ENCODE results near the gene GABRA5. TPM values are rescaled to one million over a fixed set of nuclear protein-coding genes. Genes with fewer than 3 reads are reported as not detected.

The GABRA5 gene
- total and polyA plus RNA-seq, 12 donors, result 0.17 TPM; not detected in 11

- ATAC-seq, result no peak
- no peak for DNase-seq
- Histone ChIP-seq H3K27ac (no peak within 1 kb of the TSS), H3K4me1 (no peaks in the 10 kb centered on the region), H3K36me3 (no peaks in the 10 kb centered on the region), H3K4me3 (peak within 1 kb of the TSS in 1 of 10 donors; percentile 15), H3K27me3 (peaks cover 0 to 65% (median 54%) of the 10 kb centered on the region in 7 donors), H3K9me3 (no peaks in the 10 kb centered on the region)
- WGBS, 2 donors, result 2% methylated on average over 33 of the region's 33 CpGs
- intact Hi-C loops (cut with DNase I), result loop anchor here in 1 of 10 donors (10.0 kb wide), 1 partner anchor 394 kb away; no protein-coding TSS in a partner anchor
- TF ChIP-seq, protein P1, sequence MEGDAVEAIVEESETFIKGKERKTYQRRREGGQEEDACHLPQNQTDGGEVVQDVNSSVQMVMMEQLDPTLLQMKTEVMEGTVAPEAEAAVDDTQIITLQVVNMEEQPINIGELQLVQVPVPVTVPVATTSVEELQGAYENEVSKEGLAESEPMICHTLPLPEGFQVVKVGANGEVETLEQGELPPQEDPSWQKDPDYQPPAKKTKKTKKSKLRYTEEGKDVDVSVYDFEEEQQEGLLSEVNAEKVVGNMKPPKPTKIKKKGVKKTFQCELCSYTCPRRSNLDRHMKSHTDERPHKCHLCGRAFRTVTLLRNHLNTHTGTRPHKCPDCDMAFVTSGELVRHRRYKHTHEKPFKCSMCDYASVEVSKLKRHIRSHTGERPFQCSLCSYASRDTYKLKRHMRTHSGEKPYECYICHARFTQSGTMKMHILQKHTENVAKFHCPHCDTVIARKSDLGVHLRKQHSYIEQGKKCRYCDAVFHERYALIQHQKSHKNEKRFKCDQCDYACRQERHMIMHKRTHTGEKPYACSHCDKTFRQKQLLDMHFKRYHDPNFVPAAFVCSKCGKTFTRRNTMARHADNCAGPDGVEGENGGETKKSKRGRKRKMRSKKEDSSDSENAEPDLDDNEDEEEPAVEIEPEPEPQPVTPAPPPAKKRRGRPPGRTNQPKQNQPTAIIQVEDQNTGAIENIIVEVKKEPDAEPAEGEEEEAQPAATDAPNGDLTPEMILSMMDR (IDR thresholded peaks at IDR 0.05), result no peak
Observed at GRCh38 chr15:26970712-26971210, 103.9 kb downstream of the GABRA5 start, which contains the start of gene GABRG3. Gene GABRG3, plus strand, starts transcription at chr15:26971181.

DNA sequence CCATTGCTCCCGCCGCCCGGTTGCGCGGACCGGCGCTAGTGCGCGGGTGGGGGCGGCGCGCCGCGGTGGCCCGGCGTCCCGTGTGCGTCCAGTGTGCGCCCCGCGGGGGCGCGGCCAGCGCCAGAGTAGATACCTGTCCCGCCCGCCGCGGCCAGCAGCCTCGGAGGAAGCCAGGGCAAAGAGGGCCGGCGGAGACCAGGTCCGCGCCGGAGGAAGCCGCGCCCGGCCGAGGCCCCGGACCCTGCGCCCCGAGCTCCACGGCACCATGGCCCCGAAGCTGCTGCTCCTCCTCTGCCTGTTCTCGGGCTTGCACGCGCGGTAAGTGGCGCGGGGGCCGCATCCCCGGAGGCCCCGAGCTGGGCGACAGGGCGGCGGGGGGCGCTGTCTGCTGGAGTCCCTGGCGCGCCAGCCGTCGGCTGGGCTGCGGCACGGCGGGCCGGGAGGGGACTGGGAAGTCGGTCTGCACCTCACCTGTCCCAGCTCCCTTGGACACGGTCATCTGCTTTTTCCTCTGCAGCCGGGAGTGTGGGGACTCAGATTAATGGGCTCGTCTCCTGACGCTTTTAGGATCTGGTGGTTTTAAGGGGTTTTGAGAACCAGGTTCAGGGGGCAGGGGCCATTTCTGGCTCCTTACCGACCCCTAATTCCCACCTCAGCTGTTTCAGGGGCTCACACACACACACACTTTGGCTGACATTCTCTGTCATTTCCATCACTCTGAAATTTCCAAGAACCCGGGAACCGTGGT is 104.6 kb downstream of the GABRA5 start:
- intact Hi-C loops (cut with DNase I), result loop anchor here in 1 of 10 donors (10.0 kb wide), 1 partner anchor 393 kb away; no protein-coding TSS in a partner anchor
- ATAC-seq, result no peak

GRCh38 chr15:26972636-26973035 is 105.8 kb downstream of the GABRA5 start:
- ATAC-seq, result no peak
- WGBS, 2 donors, result 39 to 46% methylated on average over 2 of the region's 2 CpGs
- Histone ChIP-seq H3K4me3 (no peak overlapping the region), H3K36me3 (no peaks in the 10 kb centered on the region), H3K27me3 (peaks cover 0 to 59% (median 48%) of the 10 kb centered on the region in 7 donors), H3K4me1 (no peaks in the 10 kb centered on the region), H3K27ac (no peak overlapping the region), H3K9me3 (no peaks in the 10 kb centered on the region)
- DNase-seq, result no peak
- TF ChIP-seq, protein P1 (IDR thresholded peaks at IDR 0.05), result no peak
- intact Hi-C loops (cut with DNase I), result loop anchor here in 1 of 10 donors (10.0 kb wide), 1 partner anchor 392 kb away; no protein-coding TSS in a partner anchor

More for the DNA sequence above, 104.6 kb downstream of the GABRA5 start:
- WGBS, 2 donors, result 4 to 6% methylated on average over 46 to 72 of the region's 72 CpGs
- DNase-seq, result no peak
- Histone ChIP-seq H3K27me3 (peaks cover 0 to 65% (median 54%) of the 10 kb centered on the region in 7 donors), H3K4me1 (no peaks in the 10 kb centered on the region), H3K36me3 (no peaks in the 10 kb centered on the region), H3K27ac (no peak overlapping the region), H3K4me3 (no peak overlapping the region), H3K9me3 (no peaks in the 10 kb centered on the region)
- TF ChIP-seq, protein P1 (IDR thresholded peaks at IDR 0.05), result no peak

DNA sequence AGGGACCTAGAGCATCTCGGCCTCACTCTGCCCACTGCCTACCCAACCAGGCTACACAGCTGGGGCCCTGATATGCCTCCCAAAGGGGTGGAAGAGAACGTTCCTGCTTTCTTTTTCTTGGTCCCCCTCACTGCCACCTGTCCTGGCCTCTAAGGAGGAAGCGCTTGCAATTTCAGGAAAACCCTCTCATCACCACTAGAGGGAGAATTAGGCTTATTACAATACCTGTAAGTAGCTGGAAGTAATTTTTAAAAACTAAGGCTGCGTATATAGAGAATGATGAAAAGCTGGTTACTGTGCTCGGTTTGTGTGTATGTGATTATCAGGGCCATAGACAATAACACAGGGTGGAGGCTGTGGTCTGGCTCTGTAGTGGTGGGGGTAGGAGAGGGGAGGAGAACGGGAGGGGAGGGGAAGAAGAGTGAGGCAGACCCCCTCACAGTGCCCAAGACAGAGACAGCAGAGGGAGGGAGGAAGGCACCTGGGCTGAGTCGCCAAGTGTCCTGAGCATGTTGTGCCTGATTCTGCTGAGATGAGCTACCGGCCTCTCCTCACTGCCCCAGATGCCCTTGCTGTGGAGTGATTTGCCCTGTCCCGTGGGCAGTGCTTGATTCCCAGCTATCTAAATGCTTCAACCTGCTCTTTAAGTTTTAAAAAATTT is 107.4 kb downstream of the GABRA5 start:
- ATAC-seq, result no peak
- H3K27ac ChIP-seq, result no peak overlapping the region
- H3K4me1 ChIP-seq, result no peaks in the 10 kb centered on the region
- WGBS, 2 donors, result 14 to 21% methylated on average over 9 of the region's 9 CpGs
- H3K4me3 ChIP-seq, result no peak overlapping the region
- no peaks in the 10 kb centered on the region for H3K36me3 ChIP-seq
- DNase-seq, result no peak
- TF ChIP-seq, protein P1 (IDR thresholded peaks at IDR 0.05), result peak in 4 of 9 donors; percentile 9 to 33 (median 17)
- intact Hi-C loops (cut with DNase I), result loop anchor here in 1 of 10 donors (10.0 kb wide), 1 partner anchor 391 kb away; no protein-coding TSS in a partner anchor
- H3K9me3 ChIP-seq, result no peaks in the 10 kb centered on the region
- H3K27me3 ChIP-seq, result peaks cover 0 to 47% (median 34%) of the 10 kb centered on the region in 7 donors
